Effector memory CD8-positive, alpha-beta T cell (primary cell): ENCODE results near the gene COL27A1.

ENCODE experiments used
- ATAC-seq: fragments of 150-1000 bp; cut with Tn5 transposase; replicated peaks from 2 replicates; pipeline ENCODE4 v1.10.0; 2021; ENCODE audit warnings: mild to moderate bottlenecking, moderate library complexity
- DNase-seq, 3 experiments: peaks; one replicate each; pipeline ENCODE4 v3.0.0; 2021
- H3K27ac Mint-ChIP-seq, 2 donors: one replicate each; pipeline ENCODE4 v1.8.0; 2022; ENCODE audit warnings: mild to moderate bottlenecking in 2 of 2, mixed read lengths in 2 of 2, moderate library complexity in 2 of 2
- H3K27me3 Mint-ChIP-seq, 2 donors: one replicate each; pipeline ENCODE4 v1.8.0; 2022; ENCODE audit warnings: mixed read lengths in 2 of 2
- H3K36me3 Mint-ChIP-seq: one replicate; pipeline ENCODE4 v1.8.0; 2022; ENCODE audit warnings: mild to moderate bottlenecking, moderate library complexity, mixed read lengths; ENCODE audit not compliant: insufficient read depth
- H3K4me1 Mint-ChIP-seq, 2 donors: one replicate each; pipeline ENCODE4 v1.8.0; 2022; ENCODE audit warnings: low read depth in 2 of 2, mixed read lengths in 2 of 2
- H3K4me3 Mint-ChIP-seq, 2 donors: one replicate each; pipeline ENCODE4 v1.8.0; 2022; ENCODE audit warnings: mild to moderate bottlenecking in 2 of 2, mixed read lengths in 2 of 2, moderate library complexity in 2 of 2
- H3K9me3 Mint-ChIP-seq, 2 donors: one replicate each; pipeline ENCODE4 v1.8.0; 2022; ENCODE audit warnings: mixed read lengths in 2 of 2

COL27A1 gene

GRCh38 chr9:114296338-114296737, 141.0 kb downstream of the COL27A1 start:
- Mint-ChIP-seq H3K4me3 (no peak overlapping the region), H3K27ac (no peak overlapping the region), H3K27me3 (peaks cover 8 to 13% of the 10 kb centered on the region in 2 donors), H3K9me3 (peaks cover 0 to 7% of the 10 kb centered on the region in 2 donors), H3K36me3 (no peaks in the 10 kb centered on the region), H3K4me1 (no peaks in the 10 kb centered on the region)
- no peak for ATAC-seq
- DNase-seq: no peak

- Mint-ChIP-seq H3K27ac (no peak overlapping the region), H3K36me3 (no peaks in the 10 kb centered on the region), H3K9me3 (peaks cover 0 to 7% of the 10 kb centered on the region in 2 donors), H3K27me3 (peaks cover 19 to 25% of the 10 kb centered on the region in 2 donors), H3K4me3 (no peak overlapping the region), H3K4me1 (no peaks in the 10 kb centered on the region)
- ATAC-seq (no peak), DNase-seq (no peak)
Observed at GRCh38 chr9:114299286-114300152, 144.2 kb downstream of the COL27A1 start.

GRCh38 chr9:114300153-114300845, 145.0 kb downstream of the COL27A1 start:
- Mint-ChIP-seq H3K36me3 (no peaks in the 10 kb centered on the region), H3K4me1 (peaks cover 0 to 1% of the 10 kb centered on the region in 2 donors), H3K4me3 (no peak overlapping the region), H3K9me3 (peaks cover 0 to under 1% of the 10 kb centered on the region in 2 donors), H3K27ac (peak overlapping the region in 1 of 2 donors; percentile 11), H3K27me3 (peaks cover 20 to 31% of the 10 kb centered on the region in 2 donors)
- no peak for ATAC-seq
- DNase-seq: no peak

- DNase-seq: no peak
- Mint-ChIP-seq H3K27me3 (peaks cover 15 to 39% of the 10 kb centered on the region in 2 donors), H3K36me3 (no peaks in the 10 kb centered on the region), H3K9me3 (no peaks in the 10 kb centered on the region), H3K4me3 (no peak overlapping the region), H3K27ac (peak overlapping the region in 1 of 2 donors; percentile 11), H3K4me1 (peaks cover 5% of the 10 kb centered on the region in 2 donors)
- ATAC-seq: no peak
Observed at GRCh38 chr9:114300846-114301797, 145.8 kb downstream of the COL27A1 start.

GRCh38 chr9:114301798-114302565, 146.6 kb downstream of the COL27A1 start:
- no peak for DNase-seq
- peaks cover 5% of the 10 kb centered on the region in 2 donors for H3K4me1 Mint-ChIP-seq
- no peak overlapping the region for H3K27ac Mint-ChIP-seq
- no peak for ATAC-seq
- H3K27me3 Mint-ChIP-seq: peaks cover 13 to 44% of the 10 kb centered on the region in 2 donors
- H3K36me3 Mint-ChIP-seq: no peaks in the 10 kb centered on the region
- H3K9me3 Mint-ChIP-seq: no peaks in the 10 kb centered on the region
- H3K4me3 Mint-ChIP-seq: no peak overlapping the region

- H3K36me3 Mint-ChIP-seq: no peaks in the 10 kb centered on the region
- no peak overlapping the region for H3K27ac Mint-ChIP-seq
- H3K4me3 Mint-ChIP-seq: no peak overlapping the region
- DNase-seq (no peak), ATAC-seq (no peak)
- H3K9me3 Mint-ChIP-seq: no peaks in the 10 kb centered on the region
- H3K27me3 Mint-ChIP-seq: peaks cover 13 to 44% of the 10 kb centered on the region in 2 donors
- peaks cover 5% of the 10 kb centered on the region in 2 donors for H3K4me1 Mint-ChIP-seq
Observed at GRCh38 chr9:114302727-114303126, 147.4 kb downstream of the COL27A1 start.

GRCh38 chr9:114303571-114303970, 148.2 kb downstream of the COL27A1 start:
- Mint-ChIP-seq H3K4me3 (no peak overlapping the region), H3K4me1 (peaks cover 5% of the 10 kb centered on the region in 2 donors), H3K27me3 (peaks cover 13 to 44% of the 10 kb centered on the region in 2 donors), H3K36me3 (no peaks in the 10 kb centered on the region), H3K9me3 (no peaks in the 10 kb centered on the region), H3K27ac (no peak overlapping the region)
- DNase-seq: no peak
- ATAC-seq: no peak

GRCh38 chr9:114303977-114304376, 148.6 kb downstream of the COL27A1 start:
- H3K27ac Mint-ChIP-seq: no peak overlapping the region
- ATAC-seq (no peak), DNase-seq (no peak)
- no peak overlapping the region for H3K4me3 Mint-ChIP-seq
- H3K27me3 Mint-ChIP-seq: peaks cover 13 to 44% of the 10 kb centered on the region in 2 donors
- no peaks in the 10 kb centered on the region for H3K36me3 Mint-ChIP-seq
- no peaks in the 10 kb centered on the region for H3K9me3 Mint-ChIP-seq
- peaks cover 5% of the 10 kb centered on the region in 2 donors for H3K4me1 Mint-ChIP-seq

GRCh38 chr9:114304416-114305188, 149.3 kb downstream of the COL27A1 start:
- no peaks in the 10 kb centered on the region for H3K36me3 Mint-ChIP-seq
- H3K27me3 Mint-ChIP-seq: peaks cover 13 to 44% of the 10 kb centered on the region in 2 donors
- H3K4me3 Mint-ChIP-seq: no peak overlapping the region
- H3K4me1 Mint-ChIP-seq: peaks cover 5% of the 10 kb centered on the region in 2 donors
- no peak for DNase-seq
- ATAC-seq: no peak
- no peaks in the 10 kb centered on the region for H3K9me3 Mint-ChIP-seq
- no peak overlapping the region for H3K27ac Mint-ChIP-seq

- peaks cover 5% of the 10 kb centered on the region in 2 donors for H3K4me1 Mint-ChIP-seq
- no peak overlapping the region for H3K4me3 Mint-ChIP-seq
- H3K9me3 Mint-ChIP-seq: no peaks in the 10 kb centered on the region
- peaks cover 8 to 28% of the 10 kb centered on the region in 2 donors for H3K27me3 Mint-ChIP-seq
- no peaks in the 10 kb centered on the region for H3K36me3 Mint-ChIP-seq
- no peak for DNase-seq
- H3K27ac Mint-ChIP-seq: no peak overlapping the region
- ATAC-seq: no peak
Observed at GRCh38 chr9:114307899-114308267, 152.5 kb downstream of the COL27A1 start.

- H3K27me3 Mint-ChIP-seq: peaks cover 8 to 28% of the 10 kb centered on the region in 2 donors
- DNase-seq: no peak
- no peak overlapping the region for H3K27ac Mint-ChIP-seq
- no peak for ATAC-seq
- no peak overlapping the region for H3K4me3 Mint-ChIP-seq
- H3K4me1 Mint-ChIP-seq: peaks cover 5% of the 10 kb centered on the region in 2 donors
- no peaks in the 10 kb centered on the region for H3K36me3 Mint-ChIP-seq
- no peaks in the 10 kb centered on the region for H3K9me3 Mint-ChIP-seq
Observed at GRCh38 chr9:114308361-114308950, 153.1 kb downstream of the COL27A1 start.

- no peak for ATAC-seq
- peaks cover 5% of the 10 kb centered on the region in 2 donors for H3K4me1 Mint-ChIP-seq
- H3K27ac Mint-ChIP-seq: no peak overlapping the region
- no peak for DNase-seq
- H3K4me3 Mint-ChIP-seq: no peak overlapping the region
- H3K9me3 Mint-ChIP-seq: no peaks in the 10 kb centered on the region
- H3K36me3 Mint-ChIP-seq: no peaks in the 10 kb centered on the region
- H3K27me3 Mint-ChIP-seq: peaks cover 4 to 23% of the 10 kb centered on the region in 2 donors
Observed at GRCh38 chr9:114309096-114309495, 153.8 kb downstream of the COL27A1 start.
